Heart left ventricle (tissue), 13 donors: ENCODE data around the gene EHD2.

Source experiments
- POLR2A ChIP-seq, 2 donors: fragments of 450-650 bp; IDR thresholded peaks; one replicate each; pipeline ENCODE4 v1.6.1; 2017; ENCODE audit warnings: antibody characterized with exemption in 2 of 2, mild to moderate bottlenecking in 2 of 2, moderate library complexity in 2 of 2
- TF ChIP-seq, protein P1 (sequence below), 12 donors: fragments of 200-600 bp; sonication (generic) in 4 of 12; IDR thresholded peaks; one replicate each; pipeline versions ENCODE4 v1.5.0 to v1.8.0; 2018 to 2022; ENCODE audit warnings: antibody characterized with exemption in 12 of 12, mild to moderate bottlenecking in 5 of 12
- donor health status: ischemic (EF 13 %, LVEDD 7.1; RV severe dilation, severe dysfunction).
- donor health status: DM: no; HTN: yes; CAD: no.
- donor health status: DM: no; HTN: no; CAD: no.
- donor health status: ischemic (EF 25% LVEDD 6.9; RV normal size, moderate dysfunction).
- donor health status: ischemic (EF 25% LVEDD 5.7; RV mildly dilated, moderate dysfunction).
- donor health status: ischemic (EF 35%, LVEDD 5.7; RV mildly dilated, moderate dysfunction).
- donor health status: nonischemic (EF 11% LVEDD 7.7; RV severe dilation, severe dysfunction).
- donor health status: DM: yes; HTN: yes; CAD: no.
- donor health status: PGD.
- donor health status: ischemic (EF 29% LVEDD 5.4; RV normal size, mild dysfunction).
- donor health status: nonischemic (EF 23%, LVEDD 6.1; RV moderate dilation, normal function).

DNA sequence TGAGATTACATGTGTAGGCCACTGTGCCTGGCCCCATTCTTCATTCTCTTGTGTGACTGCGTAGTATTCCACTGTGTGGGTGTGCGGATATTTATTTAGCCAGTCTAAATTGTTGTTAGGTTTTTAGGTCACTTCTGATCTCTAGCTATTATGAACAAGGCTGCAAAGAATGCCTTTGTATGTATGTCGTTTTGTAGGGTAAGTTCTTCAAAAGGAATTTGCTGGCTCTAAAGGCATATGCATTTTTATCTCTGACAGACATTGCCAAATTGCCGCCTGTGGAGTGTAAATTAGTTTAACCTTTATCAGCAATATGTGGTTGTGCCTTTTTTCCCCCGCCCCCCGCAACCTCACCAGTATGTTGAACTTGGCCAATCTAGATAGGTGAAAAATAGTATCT is 30.3 kb upstream of the EHD2 start:
- TF ChIP-seq, protein P1, sequence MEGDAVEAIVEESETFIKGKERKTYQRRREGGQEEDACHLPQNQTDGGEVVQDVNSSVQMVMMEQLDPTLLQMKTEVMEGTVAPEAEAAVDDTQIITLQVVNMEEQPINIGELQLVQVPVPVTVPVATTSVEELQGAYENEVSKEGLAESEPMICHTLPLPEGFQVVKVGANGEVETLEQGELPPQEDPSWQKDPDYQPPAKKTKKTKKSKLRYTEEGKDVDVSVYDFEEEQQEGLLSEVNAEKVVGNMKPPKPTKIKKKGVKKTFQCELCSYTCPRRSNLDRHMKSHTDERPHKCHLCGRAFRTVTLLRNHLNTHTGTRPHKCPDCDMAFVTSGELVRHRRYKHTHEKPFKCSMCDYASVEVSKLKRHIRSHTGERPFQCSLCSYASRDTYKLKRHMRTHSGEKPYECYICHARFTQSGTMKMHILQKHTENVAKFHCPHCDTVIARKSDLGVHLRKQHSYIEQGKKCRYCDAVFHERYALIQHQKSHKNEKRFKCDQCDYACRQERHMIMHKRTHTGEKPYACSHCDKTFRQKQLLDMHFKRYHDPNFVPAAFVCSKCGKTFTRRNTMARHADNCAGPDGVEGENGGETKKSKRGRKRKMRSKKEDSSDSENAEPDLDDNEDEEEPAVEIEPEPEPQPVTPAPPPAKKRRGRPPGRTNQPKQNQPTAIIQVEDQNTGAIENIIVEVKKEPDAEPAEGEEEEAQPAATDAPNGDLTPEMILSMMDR (IDR thresholded peaks at IDR 0.05) = no peak
- no peak for TF ChIP-seq POLR2A (IDR thresholded peaks at IDR 0.05)
